ENCODE data around the gene AGFG2.

Gene AGFG2

DNA sequence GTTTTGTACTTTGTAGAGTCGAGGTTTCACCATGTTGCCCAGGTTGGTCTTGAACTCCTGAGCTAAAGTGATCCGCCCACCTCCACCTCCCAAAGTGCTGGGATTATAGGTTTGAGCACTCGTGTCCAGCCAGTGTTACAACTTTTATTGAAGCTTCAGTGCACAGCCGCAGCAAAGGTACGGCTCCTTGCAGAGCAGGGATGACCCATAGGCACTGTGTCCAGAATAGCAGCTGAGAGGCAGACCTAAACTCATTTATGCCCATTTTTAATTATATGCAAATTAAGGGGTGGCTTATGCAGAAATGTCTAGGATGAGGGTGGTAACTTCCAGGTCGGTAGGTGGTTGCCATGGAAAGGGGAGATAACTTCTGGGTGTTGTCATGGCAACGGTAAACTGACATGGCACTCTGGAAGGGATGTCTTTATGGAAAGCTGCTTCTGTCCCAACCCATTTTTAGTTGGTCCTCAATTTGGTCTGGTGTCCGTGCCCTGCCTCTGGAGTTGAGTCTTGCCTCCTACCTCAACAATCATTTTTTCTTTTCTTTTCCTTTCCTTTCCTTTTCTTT, 32.6 kb upstream of the AGFG2 start:
- TF ChIP-seq, protein P1, sequence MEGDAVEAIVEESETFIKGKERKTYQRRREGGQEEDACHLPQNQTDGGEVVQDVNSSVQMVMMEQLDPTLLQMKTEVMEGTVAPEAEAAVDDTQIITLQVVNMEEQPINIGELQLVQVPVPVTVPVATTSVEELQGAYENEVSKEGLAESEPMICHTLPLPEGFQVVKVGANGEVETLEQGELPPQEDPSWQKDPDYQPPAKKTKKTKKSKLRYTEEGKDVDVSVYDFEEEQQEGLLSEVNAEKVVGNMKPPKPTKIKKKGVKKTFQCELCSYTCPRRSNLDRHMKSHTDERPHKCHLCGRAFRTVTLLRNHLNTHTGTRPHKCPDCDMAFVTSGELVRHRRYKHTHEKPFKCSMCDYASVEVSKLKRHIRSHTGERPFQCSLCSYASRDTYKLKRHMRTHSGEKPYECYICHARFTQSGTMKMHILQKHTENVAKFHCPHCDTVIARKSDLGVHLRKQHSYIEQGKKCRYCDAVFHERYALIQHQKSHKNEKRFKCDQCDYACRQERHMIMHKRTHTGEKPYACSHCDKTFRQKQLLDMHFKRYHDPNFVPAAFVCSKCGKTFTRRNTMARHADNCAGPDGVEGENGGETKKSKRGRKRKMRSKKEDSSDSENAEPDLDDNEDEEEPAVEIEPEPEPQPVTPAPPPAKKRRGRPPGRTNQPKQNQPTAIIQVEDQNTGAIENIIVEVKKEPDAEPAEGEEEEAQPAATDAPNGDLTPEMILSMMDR (IDR thresholded peaks at IDR 0.05; ENCODE audit: low read length): no peak
- TF ChIP-seq EZH2phosphoT487 (IDR thresholded peaks at IDR 0.05; ENCODE audit: low read length) (no peak), EZH2 (optimal IDR thresholded peaks at IDR 0.05; ENCODE audit: low read depth, low read length) (no peak)
- no peaks in the 10 kb centered on the region for H3K9me3 ChIP-seq (replicated peaks; ENCODE audit: insufficient read depth, low read length)
- no peak for DNase-seq
- no peaks in the 10 kb centered on the region for H3K79me2 ChIP-seq (ENCODE audit: low read length)
- no peaks in the 10 kb centered on the region for H3K9me2 ChIP-seq (replicated peaks; ENCODE audit: insufficient read depth, low read length)
- H3K4me1 ChIP-seq (ENCODE audit: low read length): no peaks in the 10 kb centered on the region
- H3K9ac ChIP-seq (ENCODE audit: low read length): no peak overlapping the region
- H3F3A ChIP-seq (ENCODE audit: insufficient read depth, low read length): no peaks in the 10 kb centered on the region
- no peaks in the 10 kb centered on the region for H3K36me3 ChIP-seq (replicated peaks; ENCODE audit: insufficient read depth, low read length)
- no peak overlapping the region for H3K4me2 ChIP-seq (ENCODE audit: low read depth, low read length)
- no peak overlapping the region for H3K4me3 ChIP-seq (ENCODE audit: low read length)
- no peak overlapping the region for H2AFZ ChIP-seq (ENCODE audit: low read length)
- H3K27ac ChIP-seq (ENCODE audit: low read length): no peak overlapping the region
- peaks cover 4% of the 10 kb centered on the region; the same call in 1 of the 2 replicates for H3K27me3 ChIP-seq (replicated peaks; ENCODE audit: insufficient read depth, low read length)
- no peaks in the 10 kb centered on the region for H4K20me1 ChIP-seq (ENCODE audit: insufficient read depth, low read length)

DNA sequence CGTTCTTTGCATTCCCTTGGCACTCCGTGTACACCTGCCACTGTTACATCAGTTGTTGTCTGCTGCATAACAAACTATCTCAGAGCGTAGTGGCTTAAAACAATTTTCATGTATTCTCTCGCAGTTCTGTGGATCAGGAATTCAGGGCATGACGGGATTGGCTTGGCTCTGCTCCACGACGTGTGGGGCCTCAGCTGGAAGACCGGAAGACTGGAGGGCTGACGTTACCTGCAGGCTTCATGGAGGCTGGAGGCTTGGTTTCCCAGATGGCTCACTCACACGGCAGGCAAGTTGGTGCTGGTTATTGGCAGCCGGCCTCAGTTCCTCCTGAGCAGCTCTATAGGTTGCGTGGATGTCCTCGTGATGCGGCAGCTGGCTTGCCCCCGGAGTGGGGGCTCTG, 29.8 kb upstream of the AGFG2 start:
- Histone ChIP-seq H3K27ac (ENCODE audit: low read length) (no peak overlapping the region), H3K36me3 (replicated peaks; ENCODE audit: insufficient read depth, low read length) (no peaks in the 10 kb centered on the region), H3K4me3 (ENCODE audit: low read length) (no peak overlapping the region), H3K9me3 (replicated peaks; ENCODE audit: insufficient read depth, low read length) (no peaks in the 10 kb centered on the region), H3K27me3 (replicated peaks; ENCODE audit: insufficient read depth, low read length) (peaks cover 4% of the 10 kb centered on the region; the same call in 1 of the 2 replicates), H3K9me2 (replicated peaks; ENCODE audit: insufficient read depth, low read length) (no peaks in the 10 kb centered on the region), H3K4me1 (ENCODE audit: low read length) (no peaks in the 10 kb centered on the region), H3K9ac (ENCODE audit: low read length) (no peak overlapping the region), H2AFZ (ENCODE audit: low read length) (no peak overlapping the region), H3F3A (ENCODE audit: insufficient read depth, low read length) (no peaks in the 10 kb centered on the region), H3K4me2 (ENCODE audit: low read depth, low read length) (no peak overlapping the region), H4K20me1 (ENCODE audit: insufficient read depth, low read length) (no peaks in the 10 kb centered on the region), H3K79me2 (ENCODE audit: low read length) (no peaks in the 10 kb centered on the region)
- TF ChIP-seq EZH2phosphoT487 (IDR thresholded peaks at IDR 0.05; ENCODE audit: low read length) (no peak), EZH2 (optimal IDR thresholded peaks at IDR 0.05; ENCODE audit: low read depth, low read length) (no peak)
- TF ChIP-seq, protein P1 (IDR thresholded peaks at IDR 0.05; ENCODE audit: low read length): no peak
- no peak for DNase-seq

DNA sequence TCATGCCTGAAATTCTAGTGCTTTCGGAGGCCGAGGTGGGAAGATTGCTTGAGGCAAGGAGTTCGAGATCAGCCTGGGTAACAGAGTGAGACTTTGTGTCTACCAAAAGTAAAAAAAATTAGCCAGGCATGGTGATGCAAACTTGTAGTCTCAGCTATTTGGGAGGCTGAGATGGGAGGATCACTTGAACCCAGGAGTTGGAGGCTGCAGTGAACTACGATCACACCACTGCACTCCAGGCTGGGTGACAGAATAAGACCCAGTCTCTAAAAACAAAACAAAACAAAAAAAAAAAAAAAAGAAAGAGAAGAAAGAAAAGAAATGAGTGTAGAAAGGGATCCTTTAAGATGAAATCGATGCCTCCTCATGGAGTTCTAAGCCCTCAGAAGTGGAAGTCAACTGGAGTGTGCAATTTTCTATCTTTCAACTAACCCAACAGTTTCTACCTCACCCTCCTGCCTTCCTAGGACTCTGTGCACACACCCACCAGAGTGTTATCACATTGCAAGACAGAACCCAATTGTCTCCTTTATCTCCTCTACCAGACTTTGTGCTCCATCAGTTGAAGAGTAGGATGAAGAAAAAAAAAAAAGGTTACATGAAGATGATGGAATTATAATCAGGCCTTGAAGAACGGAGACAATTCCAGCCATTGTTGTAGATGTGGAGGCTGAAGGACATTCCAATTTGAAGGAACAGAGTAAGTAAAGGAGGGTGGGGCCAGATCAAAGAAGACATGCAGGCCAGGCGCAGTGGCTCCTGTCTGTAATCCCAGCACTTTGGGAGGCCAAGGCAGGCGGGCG, 28.4 kb upstream of the AGFG2 start:
- no peak overlapping the region for H2AFZ ChIP-seq (ENCODE audit: low read length)
- H3K9ac ChIP-seq (ENCODE audit: low read length): no peak overlapping the region
- no peaks in the 10 kb centered on the region for H3K79me2 ChIP-seq (ENCODE audit: low read length)
- DNase-seq: no peak
- no peak overlapping the region for H3K27ac ChIP-seq (ENCODE audit: low read length)
- no peak for TF ChIP-seq EZH2 (optimal IDR thresholded peaks at IDR 0.05; ENCODE audit: low read depth, low read length)
- no peak for TF ChIP-seq EZH2phosphoT487 (IDR thresholded peaks at IDR 0.05; ENCODE audit: low read length)
- TF ChIP-seq, protein P1 (IDR thresholded peaks at IDR 0.05; ENCODE audit: low read length): no peak
- no peaks in the 10 kb centered on the region for H4K20me1 ChIP-seq (ENCODE audit: insufficient read depth, low read length)
- H3K4me1 ChIP-seq (ENCODE audit: low read length): no peaks in the 10 kb centered on the region
- no peaks in the 10 kb centered on the region for H3K9me3 ChIP-seq (replicated peaks; ENCODE audit: insufficient read depth, low read length)
- no peak overlapping the region for H3K4me2 ChIP-seq (ENCODE audit: low read depth, low read length)
- H3F3A ChIP-seq (ENCODE audit: insufficient read depth, low read length): no peaks in the 10 kb centered on the region
- H3K9me2 ChIP-seq (replicated peaks; ENCODE audit: insufficient read depth, low read length): no peaks in the 10 kb centered on the region
- no peaks in the 10 kb centered on the region for H3K36me3 ChIP-seq (replicated peaks; ENCODE audit: insufficient read depth, low read length)
- H3K4me3 ChIP-seq (ENCODE audit: low read length): no peak overlapping the region
- H3K27me3 ChIP-seq (replicated peaks; ENCODE audit: insufficient read depth, low read length): peaks cover 4% of the 10 kb centered on the region; the same call in 1 of the 2 replicates
